Left kidney (tissue), 2 donors: ENCODE data around the gene TAF6L. TPM values are rescaled to one million over a fixed set of nuclear protein-coding genes. Genes with fewer than 3 reads are reported as not detected.
"Not testable (repeated sequence)": the region's sequence is repeated elsewhere in the genome, so short reads cannot be mapped to it uniquely, and the experiment has no call there.

Source experiments
- DNase-seq: peaks from one replicate; pipeline ENCODE4 v3.0.0-alpha.2; 2013
- polyA plus RNA-seq: library from polyadenylated mRNA; unstranded; fragments of 120-200 nt; gene quantifications from one replicate; pipeline ENCODE4 v1.2.1, GENCODE V29; 2013; ENCODE audit not compliant: insufficient read length

Gene TAF6L
- polyA plus RNA-seq, 1 donor = 39.8 TPM

DNA sequence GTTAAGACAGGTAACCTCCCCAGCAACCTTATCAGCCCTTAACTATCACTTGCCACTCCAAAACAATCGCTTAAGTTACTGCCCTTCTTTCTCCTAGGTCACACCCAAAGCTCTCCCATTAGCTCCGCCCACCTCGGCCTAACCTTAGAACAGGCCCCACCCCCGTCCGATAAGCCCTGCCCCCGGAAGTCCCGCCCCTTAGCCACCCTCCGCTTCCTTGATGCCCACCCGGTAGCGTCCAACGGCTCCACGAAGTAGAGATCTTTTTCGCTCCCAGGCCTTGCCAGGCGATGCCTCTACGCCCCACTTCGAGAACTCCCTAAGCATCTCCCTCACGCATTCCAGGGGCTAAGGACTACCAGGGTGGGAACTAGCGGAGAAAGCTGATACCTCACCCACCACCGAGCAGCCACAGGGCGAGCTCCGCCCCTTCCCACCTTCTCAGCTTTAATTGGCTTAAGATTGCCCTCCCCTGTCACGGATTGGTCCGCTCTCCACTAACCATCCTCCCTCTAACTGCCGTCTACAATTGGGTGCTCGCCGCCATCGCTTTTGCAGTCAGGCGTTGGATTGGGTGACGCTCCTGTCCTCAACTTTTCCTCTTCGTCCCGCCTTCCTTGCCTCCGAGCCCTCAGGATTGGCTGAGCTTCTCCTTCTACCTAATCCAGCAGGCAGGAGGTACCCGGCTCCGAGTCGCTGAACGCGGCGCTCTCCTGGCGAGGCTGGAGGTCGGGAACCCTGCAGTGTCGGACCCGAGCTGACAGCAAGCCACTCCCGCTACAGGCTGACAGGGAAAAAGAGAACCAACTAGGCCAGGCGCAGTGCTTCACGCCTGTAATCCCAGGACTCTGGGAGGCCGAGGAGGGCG is 17.2 kb upstream of the TAF6L start, which contains the start of gene ZBTB3:
ZBTB3 (minus strand) TSS at position 425 of the 868 bp plus-strand sequence. CDS start 496 bp downstream, outside the sequence.
- peak; percentile 98 for DNase-seq

DNA sequence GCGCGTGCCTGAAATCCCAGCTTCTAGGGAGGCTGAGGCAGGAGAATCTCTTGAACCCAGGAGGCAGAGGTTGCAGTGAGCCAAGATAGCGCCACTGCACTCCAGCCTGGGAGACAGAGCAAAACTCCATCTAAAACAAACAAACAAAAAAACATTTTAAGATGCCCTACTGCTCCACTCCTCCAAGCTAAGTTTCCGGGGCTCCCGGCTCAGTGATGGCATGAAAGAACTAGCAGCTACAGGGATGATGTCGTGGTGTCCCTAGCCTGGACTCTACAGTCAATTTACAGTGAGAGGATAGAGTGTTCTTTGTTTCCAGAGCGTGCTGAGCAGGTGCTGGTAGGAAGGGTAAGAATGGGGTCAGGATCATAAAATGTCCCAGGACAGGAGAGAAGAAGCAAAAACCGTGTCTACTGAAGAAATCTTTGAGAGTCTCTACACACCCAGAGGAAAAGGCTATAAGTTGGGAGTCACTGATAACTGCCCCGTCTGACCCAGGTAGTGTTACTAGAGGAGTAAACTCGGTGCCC is 16.0 kb upstream of the TAF6L start:
- DNase-seq = no peak

DNA sequence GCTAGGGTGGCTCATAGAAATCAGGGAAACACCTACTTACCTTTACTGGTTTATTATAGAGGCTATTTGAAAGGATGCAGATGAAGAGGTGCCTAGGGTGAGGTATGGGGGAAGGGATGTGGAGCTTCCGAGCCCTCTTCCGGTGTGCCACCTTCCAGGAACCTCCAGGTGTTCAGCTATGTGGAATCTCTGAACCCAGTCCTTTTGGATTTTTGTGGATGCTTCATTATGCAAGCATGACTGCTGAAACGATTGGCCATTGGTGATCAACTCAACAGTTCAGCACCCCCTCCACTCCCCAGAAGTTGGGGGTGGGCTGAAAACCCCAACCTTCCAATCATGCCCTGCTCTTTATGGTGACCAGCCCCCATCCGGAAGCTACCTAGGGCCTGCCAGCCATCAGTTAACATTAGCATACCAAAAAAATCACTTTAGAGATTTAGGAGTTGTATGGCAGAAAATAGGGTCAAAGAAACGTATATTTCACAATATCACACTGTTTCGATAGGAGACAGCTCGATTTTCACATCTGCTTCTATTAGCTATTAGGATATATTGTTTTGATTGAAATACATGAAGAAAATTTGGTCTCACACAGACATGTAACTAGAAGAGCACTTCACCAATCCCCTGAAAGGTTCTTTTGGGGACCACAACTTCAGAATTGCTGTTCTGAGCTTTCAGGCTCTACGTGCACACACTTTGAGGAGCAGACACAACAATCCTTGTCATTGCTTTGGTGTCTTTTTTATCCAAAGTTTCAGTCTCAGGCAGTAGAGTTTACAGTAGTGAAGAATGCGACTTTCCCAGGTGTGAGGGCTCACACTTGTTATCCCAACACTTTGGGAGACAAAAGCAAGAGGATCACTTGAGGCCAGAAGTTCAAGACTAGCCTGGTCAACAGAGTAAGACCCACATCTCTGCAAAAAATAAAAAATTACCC is 13.1 kb upstream of the TAF6L start:
- no peak for DNase-seq

DNA sequence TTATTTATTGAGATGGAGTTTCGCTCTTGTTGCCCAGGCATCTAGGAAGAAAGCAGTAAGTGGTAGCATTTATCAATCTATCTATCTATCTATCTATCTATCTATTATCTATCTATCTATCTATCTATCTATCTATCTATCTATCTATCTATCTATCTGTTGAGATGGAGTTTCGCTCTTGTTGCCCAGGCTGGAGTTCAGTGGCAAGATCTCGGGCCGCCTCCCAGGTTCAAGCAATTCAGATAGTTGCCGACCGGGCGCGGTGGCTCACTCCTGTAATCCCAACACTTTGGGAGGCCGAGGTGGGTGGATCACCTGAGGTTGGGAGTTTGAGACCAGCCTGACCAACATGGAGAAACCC is 10.3 kb upstream of the TAF6L start:
- DNase-seq = not testable (repeated sequence)

DNA sequence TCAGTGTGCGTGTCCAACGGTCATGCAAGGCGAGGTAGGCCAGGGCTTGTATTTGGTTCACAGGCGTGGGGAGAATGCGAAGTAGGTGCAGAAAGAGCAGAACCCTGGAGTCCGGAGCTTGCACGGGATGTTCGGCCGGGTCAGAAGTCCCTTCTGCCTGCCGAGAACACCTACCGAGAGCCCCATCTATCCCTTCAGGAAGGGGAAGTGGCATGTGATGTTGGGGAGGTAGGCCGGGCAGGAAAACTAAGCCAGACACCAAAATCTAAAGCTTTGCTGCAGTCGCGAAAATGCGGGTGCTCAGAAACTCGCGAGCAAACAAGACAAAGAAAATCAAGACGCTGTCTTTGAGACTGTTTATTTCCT is 435 bp upstream of the TAF6L start:
- DNase-seq = no peak

DNA sequence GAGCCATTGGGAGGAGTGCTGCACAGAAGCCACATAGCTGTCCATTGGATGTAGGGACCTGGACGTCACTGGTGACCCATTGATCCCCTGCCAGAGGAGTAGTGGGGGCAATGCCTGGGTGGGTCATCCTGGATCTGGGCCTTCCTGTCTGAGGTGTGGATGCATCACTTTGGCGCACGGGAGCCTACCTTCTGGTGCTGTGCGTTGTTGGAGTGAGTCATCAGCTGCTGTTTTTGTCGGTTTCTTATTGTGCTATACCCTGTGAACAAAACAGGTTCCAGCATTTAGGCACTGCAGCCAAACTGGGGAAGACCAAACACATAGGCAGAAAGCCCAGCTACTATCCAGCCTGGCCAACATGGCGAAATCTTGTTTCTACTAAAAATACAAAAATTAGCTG is 3.2 kb downstream of the TAF6L start:
- DNase-seq = no peak

DNA sequence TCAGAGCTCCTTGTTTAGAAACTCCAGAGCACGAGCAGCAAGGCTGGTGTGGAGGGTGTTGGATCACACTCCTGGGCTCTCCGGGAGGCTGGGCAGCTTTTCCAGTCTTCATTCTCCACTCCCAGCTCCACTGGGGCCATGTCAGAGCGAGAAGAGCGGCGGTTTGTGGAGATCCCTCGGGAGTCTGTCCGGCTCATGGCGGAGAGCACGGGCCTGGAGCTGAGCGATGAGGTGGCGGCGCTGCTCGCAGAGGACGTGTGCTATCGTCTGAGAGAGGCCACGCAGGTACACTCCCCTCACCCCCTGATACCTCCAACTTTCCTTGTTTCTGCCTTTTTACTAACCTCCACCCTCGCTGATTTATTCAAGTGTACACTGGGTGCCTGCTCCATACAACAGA is 4.5 kb downstream of the TAF6L start:
- no peak for DNase-seq

DNA sequence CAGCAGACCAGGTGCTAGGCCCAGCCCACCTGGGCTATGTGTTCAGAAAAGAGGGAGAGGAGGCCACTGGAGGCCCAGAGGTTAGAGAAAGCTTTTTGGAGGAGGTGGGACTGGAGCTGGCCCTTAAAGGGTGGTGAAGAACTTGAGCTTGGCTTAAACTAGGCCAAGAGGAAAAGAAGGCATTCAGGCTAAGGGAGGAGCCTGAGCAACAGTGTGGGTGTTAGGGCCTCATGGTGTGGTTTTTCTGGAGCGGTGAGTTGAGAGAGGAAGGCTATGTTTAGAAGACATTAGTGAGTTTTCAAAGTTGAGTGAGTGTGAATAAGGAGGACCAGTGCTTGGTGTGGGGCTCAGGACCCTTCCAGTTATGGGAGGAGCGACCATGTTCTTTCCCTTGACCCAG is 6.2 kb downstream of the TAF6L start:
- DNase-seq = no peak

DNA sequence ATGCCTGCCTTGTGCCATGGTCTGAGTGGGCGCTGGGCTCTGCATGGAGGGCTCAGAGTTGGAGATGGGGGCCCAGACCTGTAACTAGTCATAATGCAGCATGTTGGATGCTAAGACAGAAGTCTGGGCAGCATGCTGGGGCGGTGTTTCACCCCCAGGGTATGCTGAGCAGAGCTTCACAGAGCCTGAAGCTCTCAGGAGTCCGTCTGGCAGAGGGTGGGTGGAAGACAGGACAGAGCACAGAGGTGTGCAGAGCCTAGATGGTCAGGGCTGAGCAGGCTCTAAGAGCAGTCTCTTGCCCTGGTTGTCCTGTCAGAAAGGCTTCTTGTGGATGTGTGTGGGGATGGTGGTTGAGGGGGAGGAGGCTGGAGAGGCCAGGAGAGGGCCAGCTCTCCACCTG is 7.2 kb downstream of the TAF6L start:
- DNase-seq = no peak

DNA sequence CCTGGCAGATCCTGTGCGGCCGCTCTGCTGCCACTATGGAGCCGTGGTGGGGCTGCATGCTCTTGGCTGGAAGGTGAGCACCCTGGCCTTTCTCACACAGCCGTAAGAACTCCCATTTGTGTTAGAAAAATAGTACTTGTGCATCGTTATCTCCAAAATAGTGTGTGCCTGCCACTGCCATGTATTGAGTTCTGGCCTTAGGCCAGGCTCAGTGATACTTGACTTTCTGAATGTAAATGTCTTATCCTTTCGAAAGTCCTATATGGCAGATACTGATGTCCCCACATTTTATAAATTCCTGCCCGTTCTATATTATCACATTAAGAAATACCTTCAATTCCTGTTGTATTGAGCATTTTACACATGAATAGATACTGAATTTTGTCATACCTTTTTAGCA is 11.6 kb downstream of the TAF6L start:
- no peak for DNase-seq

DNA sequence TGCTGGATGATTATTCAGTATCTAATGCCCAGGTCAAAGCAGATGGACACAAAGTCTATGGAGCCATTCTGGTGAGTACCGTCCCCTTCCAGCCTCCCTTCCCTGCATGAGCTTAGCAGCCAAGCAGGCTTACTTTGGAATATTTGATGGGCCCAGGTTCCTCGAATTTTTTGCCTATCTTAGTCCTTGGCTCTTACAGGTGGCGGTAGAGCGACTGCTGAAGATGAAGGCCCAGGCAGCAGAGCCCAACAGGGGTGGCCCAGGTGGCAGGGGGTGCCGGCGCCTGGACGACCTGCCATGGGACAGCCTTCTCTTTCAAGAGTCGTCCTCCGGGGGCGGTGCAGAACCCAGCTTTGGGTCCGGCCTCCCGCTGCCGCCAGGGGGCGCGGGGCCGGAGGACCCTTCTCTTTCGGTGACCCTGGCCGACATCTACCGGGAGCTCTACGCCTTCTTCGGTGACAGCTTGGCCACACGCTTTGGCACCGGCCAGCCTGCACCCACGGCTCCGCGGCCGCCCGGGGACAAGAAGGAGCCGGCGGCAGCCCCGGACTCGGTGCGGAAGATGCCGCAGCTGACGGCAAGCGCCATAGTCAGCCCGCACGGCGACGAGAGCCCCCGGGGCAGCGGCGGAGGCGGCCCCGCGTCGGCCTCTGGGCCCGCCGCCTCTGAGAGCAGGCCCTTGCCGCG is 15.3 kb downstream of the TAF6L start:
- DNase-seq = peak; percentile 89

DNA sequence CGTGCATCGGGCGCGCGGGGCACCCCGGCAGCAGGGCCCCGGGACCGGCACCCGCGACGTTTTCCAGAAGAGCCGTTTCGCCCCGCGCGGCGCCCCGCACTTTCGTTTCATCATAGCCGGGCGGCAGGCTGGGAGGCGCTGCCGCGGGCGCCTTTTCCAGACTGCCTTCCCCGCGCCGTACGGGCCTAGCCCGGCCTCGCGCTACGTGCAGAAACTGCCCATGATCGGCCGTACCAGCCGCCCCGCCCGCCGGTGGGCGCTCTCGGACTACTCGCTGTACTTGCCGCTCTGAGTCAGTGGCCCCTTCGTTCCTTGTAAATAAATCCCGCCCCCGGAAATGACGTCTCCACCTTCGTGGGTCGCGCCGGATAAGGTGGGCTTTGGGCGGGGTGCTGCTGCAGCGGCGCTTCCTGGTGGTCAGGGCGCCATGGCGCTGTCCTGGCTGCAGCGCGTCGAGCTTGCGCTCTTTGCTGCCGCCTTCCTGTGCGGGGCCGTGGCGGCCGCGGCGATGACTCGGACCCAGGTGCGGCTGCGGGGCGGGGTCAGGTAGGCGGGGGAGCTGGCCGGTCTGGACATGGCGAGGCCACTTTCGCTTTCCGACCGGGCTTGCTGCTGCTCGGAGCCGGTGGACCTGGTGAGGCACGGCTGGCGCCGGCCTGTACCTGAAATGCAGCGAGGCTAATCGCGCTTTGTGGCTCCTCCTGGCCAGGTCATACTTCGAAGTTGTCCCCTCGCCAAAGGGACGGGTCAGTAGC is 16.0 kb downstream of the TAF6L start, which contains the start of gene TMEM179B:
TMEM179B (plus strand) TSS at position 398 of the 755 bp plus-strand sequence; CDS start at position 428, 30 bp downstream.
- peak; percentile 99 for DNase-seq

DNA sequence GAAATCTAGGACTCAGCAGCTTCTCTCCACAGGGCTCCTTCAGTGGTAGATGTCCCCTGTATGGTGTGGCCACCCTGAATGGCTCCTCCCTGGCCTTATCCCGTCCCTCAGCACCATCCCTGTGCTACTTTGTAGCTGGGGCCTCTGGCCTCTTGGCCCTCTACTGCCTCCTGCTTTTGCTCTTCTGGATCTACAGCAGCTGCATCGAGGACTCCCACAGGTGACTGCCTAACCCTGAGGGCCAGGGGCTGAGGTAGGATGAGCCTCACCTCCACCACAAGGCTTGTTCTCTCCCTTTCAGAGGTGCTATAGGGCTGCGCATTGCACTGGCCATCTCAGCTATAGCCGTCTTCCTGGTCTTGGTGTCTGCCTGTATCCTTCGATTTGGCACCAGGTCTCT is 17.8 kb downstream of the TAF6L start:
- DNase-seq = no peak

DNA sequence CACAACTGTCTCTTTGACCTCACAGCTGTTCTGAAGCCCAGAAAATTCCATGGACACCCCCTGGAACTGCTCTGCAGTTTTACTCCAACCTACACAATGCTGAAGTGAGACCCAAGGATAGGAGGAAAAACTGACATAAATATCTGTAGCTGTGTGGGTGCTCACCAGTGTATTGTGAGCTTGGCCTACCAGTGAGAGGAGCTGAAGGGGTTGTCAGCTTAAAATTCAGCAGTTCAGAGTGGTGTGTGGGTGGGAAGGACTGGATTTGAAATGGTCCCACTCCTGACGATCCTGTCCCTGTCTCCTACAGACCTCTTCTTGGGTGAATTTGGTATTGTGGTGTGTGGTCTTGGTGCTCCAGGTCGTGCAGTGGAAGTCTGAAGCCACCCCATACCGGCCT is 18.4 kb downstream of the TAF6L start:
- no peak for DNase-seq

DNA sequence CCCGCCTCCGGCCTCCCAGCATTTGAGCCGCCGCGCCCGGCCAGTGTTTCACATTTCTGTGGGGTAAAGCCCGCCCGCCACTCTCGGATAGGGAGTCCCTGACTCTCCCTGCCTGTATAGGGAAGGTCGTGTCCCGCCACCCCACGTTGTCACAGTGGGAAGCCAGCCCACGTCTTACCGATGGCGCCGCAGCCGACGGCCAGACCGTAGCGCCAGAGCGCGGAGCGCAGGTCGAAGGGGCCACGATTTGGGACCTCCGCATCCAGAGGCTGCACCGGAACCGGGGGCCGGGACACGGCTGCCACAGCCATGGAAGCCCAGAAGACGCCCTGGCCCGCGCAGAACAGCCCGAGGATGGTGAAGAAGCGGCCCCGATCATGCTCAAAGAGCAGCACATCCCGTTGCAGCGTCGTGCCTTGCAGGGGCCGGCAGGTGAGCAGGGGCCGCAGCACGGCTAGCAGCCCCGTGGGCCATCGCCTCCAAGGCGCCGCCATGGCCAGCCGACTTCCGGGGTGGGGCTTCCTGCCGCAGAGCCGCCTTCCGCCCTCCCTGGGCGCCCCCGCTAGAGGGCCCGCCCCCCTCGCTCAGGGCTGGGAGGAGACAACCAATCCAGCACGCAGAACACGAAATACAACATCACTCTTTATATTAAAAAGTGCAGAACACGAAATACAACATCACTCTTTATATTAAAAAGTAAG is 20.5 kb downstream of the TAF6L start, which contains the start of gene TMEM223:
TMEM223 (minus strand) TSS at position 506 of the 701 bp plus-strand sequence; CDS start at position 494, 12 bp downstream.
- DNase-seq = peak; percentile 84

DNA sequence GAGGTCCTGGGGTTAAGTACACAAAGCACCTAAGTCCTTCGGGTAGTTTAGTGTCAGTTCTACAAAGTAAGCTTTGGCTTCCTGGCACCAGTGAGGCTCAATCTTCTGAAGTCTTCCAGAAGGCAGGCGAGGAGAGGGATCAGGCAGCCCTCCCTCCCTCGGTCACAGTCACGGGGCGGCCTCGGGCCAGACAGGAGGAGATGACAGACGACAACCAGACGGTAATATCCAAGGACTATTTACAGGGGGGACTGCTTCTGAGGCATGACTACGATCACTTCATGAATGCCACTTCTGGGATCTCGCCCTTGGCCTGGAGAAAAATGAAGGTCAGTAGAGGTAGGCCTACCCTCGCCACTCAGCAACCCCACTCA is 21.0 kb downstream of the TAF6L start:
- no peak for DNase-seq

DNA sequence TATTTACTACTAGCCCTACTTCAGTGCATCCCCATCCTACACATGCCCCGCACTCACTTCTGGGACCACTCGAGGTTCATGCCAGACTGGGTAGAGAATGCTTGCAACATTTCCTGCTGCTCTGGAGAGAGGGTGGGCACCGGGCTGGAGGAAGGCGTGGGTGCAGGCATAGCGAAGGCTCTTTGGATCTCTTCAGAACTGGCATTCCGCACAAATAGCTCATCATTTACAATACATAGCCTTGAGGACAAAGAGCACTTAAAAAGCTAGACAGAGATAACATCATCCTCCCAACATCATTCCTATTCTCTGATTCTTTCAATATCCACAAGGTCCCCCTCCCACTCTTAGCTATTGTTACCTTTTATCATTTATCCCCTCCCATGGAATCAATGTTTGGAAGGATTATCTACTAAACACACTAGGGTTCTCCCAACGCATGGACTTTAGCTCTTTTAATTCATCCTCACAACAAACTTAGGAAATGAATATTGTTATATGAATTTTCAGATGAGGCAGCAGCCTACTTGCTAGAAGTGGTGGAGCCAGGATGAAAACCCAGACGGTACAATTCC is 23.1 kb downstream of the TAF6L start:
- no peak for DNase-seq

DNA sequence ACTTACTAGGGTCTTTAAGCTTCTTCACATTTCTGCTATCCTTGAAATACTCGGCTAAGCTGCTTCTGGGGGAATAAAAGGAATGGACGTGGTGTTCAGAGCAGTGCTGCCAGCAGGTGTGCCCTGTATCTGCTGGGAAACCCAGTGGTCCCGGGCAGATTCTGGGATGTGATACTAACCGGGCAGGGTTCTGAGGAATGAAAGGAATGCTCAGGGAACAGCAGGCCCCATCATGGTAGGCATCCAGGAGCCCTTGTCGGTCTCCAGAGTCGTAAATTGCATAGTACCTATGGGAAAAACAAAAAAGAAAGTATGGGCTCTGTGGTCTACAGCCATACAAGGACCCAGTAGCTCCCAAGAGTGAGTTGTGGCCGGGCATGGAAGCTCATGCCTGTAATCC is 25.1 kb downstream of the TAF6L start:
- DNase-seq = no peak

DNA sequence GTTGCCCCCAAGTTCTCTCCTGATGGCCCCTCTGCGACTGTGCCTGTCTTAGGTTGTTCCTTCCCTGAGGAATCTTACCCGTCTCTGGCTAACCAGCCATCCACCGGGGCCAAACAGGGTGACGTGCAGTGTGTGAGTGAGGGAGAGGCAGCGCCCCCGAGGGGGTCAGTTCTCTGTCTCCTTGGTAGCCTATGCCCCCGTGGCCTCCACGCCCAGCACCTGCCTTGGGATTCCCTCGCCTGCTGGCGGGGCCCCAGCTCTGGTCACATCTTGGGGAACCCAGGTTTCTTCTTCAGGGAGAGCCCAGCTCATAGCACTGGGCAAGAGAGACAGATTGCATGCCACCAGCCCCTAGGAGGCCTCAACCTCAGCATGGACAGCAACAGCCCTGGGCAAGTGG is 28.3 kb downstream of the TAF6L start:
- no peak for DNase-seq

DNA sequence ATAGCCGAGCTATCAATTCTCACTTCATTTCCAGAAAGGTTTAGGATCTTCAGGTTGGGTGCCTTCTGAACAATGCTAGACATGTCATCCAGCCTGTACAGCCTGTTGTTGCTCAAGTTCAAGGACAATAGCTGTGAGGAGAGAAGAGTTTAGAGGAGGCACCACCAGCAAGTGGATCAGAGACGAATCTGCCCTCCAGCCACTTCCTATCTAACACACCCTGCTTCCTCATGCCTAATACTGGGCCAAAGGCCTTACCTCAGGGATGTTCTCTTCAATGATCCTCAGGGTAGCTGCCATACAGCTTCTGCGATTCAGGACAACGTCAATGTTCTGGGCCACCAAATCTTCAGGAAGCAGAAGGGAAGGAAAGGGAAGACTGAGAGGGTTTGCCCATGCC is 29.9 kb downstream of the TAF6L start:
- DNase-seq = no peak
